Endothelial cell of hepatic sinusoid (primary cell): ENCODE data around the gene ITGB6.
"Not testable (repeated sequence)": the region's sequence is repeated elsewhere in the genome, so short reads cannot be mapped to it uniquely, and the experiment has no call there.

Experiments
- in situ Hi-C: cut with HindIII; loops from 2 replicates; pipeline ENCODE4 v1.10.0; 2017; ENCODE audit warnings: low sequenced_read_pairs

Gene ITGB6

DNA sequence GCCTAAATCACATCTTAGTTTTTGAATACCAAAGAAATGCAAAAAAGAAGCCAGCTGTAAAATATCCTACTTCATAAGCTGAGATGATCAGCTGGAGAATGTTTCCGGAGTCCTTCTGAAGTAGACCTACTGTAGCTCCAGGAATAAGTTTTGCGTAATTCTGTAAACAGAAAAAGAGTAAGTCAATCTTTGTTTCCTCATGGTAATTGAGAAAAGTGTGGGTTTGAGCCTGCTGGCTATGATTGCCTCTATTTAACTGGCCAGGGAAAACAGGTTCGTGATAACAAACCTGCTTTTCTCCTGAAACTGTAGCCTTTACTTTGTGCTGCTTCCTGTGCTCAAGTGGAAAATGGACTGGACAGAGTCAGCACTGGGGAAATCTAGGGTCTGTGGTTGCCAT is 58.2 kb downstream of the ITGB6 start:
- in situ Hi-C loops, result no loop called here

DNA sequence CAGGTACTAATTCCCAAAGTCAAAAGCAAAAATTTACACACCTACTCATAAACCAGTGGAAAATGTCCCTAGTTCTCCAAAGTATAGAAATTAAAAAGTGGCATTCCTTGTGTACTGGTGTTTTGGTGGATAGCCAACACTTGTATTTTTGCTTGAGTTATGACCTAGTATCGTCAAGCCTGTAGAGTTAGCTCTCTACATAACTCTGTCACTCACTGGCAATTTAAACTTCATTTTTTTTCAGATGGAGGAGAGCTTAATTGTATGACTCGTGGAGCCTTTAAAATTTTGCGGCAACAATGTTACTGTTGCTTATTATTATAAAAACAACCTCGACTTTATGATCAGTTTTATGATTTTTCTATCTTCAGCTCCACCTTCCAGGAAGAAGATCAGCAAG is 58.7 kb downstream of the ITGB6 start:
- in situ Hi-C loops, result no loop called here

DNA sequence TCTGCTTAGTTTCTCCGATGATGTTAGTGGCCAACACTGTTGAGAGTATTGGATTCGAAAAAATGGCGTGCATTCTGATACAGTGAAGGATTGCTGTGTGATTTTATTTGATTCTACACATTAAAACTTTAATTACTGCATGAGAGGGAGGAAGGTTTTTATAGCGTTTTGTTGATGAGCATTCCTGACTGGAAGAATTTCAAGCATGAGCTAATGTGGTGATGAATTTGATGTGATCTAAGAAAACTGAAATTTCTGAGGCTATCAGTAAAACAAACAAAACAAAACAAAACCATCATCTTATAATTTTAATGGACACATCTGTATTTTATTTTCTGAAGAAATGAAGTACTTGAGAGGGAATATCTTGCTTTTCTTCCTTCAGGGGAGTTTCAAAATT is 59.6 kb downstream of the ITGB6 start:
- in situ Hi-C loops, result no loop called here

DNA sequence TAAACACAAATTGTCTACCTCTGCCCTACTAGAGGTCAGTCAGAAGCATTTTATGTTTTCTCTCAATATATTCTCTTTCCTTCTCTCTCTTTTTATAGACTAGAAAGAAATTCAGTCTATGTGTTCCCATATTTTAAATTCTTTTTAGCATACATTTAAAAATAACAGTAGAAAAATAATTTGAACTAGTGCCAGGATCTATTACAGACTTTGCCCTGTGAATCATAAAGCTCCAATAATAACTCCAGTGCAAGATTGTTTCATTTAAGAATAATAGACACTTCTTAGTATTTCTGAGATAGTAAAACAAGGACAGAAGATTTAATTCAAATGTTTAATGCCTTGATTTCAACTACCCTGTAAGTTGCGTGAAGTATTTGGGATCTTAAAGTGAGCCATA is 60.1 kb downstream of the ITGB6 start:
- in situ Hi-C loops, result no loop called here

DNA sequence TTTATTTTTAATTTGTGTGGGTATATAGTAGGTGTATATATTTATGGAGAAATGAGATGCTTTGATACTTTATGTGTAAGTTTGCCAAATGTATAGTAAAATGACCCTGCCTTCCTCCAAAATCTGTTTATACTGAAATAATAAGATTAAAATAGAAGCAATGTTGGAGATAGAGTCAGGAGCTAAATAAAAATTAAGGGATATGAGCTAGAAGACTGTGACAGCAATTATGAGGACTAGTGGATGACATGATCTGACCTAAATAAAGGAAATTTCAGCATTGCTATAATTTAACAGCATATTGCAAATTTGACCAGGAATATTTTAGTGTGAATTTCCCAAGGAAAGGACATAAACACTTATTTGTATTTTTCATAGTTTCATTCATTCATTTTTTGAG is 60.7 kb downstream of the ITGB6 start:
- in situ Hi-C loops, result no loop called here

DNA sequence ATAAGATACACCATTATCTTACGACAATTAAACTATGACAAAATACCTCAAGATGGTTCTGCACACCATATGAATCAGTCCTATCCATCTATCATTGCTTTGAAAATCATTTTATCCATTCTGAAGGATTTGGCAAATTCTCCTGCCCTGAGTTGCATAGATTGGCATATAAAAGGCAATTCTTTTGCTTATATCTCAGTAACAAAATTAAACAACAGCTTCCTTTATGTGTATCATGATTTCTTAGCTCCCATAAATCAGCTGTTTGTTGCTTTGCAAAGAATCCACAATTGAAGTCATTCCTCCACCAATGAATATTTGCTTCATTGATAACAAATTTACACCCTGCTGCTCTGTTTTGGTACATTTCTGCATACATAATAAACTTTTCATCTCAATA is 61.7 kb downstream of the ITGB6 start:
- in situ Hi-C loops, result no loop called here

DNA sequence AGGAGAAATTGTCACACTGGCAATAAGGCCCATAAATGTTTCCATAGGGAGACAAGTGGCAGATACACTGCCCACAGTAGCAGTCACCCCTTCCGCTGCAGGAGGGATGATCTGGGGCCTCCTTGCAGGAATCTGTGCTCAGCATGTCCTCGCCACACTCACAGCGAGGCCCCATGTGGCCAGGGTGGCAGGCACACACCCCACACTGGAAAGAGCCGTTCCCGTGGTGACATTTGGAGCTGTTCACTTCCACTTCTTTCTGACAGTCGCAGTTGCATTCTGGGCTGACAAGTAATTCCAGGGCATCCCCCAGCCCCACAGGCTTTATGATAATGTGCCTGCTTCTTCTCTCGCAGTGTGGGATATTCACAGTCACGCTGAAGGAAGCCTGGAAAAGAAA is 62.6 kb downstream of the ITGB6 start:
- in situ Hi-C loops, result no loop called here

DNA sequence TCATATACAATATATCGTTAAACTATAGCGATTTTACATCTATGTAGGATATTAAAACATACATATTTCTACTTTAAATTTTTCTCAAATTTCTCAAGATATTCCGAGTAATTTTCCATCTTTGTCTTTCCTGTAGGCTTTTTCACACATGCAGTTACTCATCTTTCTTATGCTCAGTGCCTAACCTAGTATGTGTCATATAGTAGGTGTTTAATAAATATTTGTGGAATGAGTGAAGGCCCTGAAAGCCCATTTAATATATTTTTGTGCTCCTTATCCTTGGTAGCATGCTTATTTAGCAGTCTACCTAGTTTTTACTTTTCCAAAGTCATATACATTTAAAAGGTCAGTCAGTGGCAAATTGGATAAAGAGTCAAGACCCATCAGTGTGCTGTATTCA is 67.3 kb downstream of the ITGB6 start:
- in situ Hi-C loops, result no loop called here

DNA sequence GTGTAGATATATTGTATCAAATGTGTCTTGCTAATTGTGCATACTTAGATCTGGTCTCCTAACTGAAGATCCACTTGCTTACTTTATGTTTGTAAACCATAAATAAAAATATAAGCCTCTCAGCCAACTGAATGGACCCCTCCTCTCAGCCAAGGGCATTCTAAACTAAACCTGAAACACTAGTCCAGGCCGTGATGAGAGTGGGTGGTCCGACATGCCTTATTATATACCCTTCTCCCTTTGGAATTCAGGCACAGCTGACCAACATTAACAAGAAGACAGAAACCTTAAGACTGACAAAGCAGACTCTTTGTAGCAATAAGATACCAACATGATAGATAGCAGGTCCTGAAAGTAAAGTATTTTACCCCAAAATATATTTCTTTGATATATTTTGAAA is 73.3 kb downstream of the ITGB6 start:
- in situ Hi-C loops, result no loop called here

DNA sequence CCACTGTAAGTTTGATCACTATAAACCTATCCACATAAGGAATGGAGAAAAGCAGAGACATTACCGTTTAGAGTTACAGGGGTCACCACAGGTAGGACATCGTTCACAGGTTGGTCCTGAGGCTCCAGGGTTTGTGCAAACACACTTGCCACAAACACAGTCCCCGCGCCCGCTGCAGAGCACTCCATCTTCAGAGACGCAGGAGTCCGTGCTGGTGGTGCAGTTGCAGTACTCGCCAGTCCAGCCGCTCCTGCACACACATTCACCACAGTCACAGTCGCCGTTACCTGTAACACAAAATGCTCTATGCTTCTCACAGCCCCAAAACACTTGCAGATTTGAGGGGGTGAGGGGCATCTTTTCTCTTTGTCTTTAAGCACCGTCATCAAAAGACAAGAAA is 73.8 kb downstream of the ITGB6 start:
- in situ Hi-C loops, result no loop called here

DNA sequence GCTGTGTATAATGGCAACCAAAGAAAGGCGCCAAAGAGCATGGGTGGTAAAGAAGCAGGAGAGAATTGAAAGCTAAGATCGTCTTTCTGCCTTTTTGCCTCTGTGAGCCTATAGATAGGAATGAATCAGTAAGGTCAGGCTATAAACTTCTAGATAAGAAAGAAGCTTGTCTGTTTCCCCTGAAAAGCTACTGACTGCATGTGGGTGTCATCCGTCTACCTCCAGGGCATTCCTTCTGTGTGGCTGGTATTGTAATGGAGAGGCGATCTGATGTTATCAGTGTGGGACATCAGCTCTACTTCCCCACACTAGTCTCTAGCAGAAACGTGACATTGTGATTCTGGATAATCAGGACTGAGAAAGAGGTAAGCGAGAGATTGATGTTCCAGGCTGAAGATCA is 74.2 kb downstream of the ITGB6 start:
- in situ Hi-C loops, result no loop called here

DNA sequence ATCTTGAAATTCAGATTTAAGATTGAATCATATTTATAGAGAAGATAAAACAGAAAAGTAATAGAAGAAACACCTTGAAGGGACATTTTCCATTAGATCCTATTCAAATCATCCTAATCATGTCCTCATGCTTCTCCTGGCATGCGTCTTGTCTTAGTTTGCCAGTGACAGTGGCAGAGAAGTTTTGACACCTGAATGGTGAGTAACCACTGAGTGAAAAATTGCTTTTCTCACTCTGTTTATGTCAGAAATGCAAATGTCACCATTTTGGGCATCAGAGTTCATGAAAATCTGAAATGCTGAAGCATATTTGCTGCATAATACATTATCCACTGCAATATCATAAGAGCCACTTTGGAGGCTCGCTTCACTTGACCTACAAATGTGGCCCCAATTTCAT is 74.7 kb downstream of the ITGB6 start:
- in situ Hi-C loops, result no loop called here

DNA sequence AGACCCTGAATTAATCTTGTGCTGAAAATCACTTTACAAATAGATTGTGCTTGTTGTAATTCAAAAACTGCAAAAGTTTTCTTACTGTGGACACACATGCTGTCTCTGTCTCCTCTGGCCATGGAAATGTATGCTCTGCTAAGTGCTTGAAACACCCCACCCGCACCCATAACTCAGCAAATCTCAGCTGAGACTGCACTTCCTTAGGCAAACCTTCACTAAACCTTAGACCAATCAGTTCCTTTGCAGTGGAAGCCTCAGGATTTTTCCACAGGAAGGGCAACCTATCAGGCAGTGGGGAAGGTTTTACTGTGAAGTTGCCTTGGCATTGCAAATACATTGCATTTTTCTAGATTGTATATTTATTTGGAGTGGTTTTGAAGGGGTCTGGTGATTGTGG is 75.5 kb downstream of the ITGB6 start:
- in situ Hi-C loops, result no loop called here

DNA sequence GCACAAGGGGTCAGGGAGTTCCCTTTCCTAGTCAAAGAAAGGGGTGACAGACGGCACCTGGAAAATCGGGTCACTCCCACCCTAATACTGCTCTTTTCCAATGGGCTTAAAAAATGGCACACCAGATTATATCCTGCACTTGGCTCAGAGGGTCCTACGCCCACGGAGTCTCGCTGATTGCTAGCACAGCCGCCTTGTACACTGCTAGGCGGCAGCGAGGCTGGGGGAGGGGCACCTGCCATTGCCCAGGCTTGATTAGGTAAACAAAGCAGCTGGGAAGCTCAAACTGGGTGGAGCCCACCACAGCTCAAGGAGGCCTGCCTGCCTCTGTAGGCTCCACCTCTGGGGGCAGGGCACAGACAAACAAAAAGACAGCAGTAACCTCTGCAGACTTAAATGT is 85.4 kb downstream of the ITGB6 start:
- in situ Hi-C loops, result not testable (repeated sequence)

DNA sequence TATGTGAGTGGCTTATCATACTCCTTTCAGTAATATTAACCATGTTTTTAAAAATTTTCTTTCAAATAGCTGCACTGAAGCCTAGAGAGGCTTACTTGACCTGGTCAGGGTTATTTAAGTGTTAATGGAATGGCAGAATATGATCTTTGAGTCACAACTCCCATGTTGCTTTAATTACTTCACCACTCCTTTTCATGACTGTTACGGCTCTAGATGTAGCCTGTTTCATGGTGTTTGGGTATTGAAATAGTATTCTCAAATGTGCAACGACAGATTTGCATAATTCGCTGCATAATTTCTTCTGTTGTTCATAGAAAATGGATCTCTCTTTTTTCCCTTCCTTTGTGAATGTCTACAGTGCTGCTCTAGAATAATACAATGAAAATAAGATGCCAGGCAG is 86.1 kb downstream of the ITGB6 start:
- in situ Hi-C loops, result no loop called here

DNA sequence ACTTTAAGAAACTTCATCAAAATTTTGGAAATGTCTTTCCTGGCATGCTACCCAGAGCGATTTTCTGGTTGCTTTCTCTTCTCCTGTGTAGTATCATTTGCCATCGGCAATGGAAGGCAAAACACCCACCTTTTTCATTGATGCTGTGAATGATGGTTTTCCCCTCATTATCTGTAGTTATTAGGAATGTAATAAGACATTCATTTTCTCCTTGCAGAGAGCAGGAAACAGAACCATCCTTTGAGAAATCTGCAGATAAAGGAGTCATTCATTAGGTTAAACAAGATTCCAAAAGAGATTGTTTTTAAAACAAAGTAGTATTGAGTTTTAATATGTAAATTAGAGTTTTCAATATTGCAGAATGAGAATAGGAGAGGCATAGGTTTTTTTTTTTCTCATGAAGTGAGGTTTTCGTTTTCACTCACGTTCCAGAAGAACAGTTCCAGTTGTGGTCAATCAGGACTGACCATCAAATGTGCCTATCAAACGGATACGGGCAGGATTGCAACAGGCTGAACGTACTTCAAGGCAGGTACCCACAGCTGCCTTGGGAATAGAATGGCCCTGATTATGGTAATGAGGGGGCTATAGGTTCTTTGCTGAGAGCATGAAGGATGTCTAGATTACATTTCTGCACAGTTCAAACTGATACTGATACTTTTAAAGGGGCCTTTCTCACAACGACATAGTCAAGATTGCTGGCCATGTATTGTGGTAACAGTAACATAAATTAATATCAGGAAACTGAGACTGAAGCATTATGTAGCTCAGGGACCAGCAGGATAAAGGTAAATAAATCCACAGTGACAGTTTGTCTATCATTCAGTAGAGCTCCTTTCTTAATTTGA is 87.9 kb downstream of the ITGB6 start:
- in situ Hi-C loops, result no loop called here

DNA sequence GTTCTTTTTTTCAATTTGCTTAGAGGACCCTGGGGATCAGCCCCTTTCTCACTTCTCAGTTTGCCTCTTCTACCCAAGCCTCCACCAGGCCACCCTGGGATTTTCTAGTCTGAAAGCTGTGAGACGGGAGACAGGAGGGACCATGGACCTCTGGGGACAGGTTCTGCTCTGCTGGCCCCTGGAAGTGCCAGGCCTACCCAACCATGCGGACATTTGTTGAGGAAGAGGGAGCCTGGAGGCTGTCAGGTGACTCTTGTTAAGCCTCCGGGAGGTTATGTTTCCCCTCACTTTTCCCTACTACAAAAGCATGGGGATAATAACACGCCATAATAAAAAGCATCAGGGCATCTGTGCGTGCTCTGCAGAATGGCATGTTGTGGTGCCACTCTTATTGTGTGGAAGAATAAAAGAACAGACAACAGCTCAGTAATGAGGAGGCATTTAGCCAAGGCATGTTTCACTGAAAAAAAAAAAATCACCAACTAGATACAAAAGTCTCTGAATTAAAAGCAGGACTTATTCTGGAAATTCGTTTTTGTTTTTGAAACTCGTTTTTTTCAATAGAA is 89.3 kb downstream of the ITGB6 start:
- in situ Hi-C loops, result no loop called here

DNA sequence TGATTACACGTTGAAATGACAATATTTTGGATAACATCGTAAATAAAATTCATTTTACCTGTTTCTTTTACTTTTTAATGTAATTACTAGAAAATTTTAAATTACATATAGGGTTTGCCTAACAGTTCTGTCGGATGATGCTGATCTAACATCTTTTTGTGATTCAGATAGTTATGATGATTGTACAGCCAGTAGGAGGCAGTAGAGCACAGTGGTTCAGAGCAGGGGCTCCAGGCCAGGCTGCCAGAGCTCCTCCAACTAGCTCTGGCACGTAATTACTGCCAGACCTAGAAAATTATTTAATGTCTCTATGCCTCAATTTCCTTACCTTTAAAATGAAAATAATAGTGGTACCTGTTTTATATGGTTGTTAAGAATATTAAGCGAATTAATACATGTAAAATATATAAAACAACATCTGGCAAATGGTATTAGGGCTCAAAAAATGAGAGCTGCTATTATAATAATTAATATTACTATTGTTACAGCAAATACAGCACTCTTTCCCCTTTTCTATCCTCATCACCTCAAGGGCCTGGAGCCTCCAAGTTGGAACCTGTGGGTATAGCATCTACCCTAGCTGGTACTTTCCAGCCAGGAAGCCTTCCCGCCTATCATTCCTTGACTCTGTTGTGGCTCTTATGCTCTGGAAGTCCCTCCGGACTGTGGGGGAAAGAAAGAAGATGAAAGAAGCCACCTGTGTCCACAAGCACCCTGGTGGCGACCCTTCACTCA is 90.0 kb downstream of the ITGB6 start:
- in situ Hi-C loops, result loop anchor here (10.0 kb wide), 1 partner anchor 275 kb away; no protein-coding TSS in a partner anchor

DNA sequence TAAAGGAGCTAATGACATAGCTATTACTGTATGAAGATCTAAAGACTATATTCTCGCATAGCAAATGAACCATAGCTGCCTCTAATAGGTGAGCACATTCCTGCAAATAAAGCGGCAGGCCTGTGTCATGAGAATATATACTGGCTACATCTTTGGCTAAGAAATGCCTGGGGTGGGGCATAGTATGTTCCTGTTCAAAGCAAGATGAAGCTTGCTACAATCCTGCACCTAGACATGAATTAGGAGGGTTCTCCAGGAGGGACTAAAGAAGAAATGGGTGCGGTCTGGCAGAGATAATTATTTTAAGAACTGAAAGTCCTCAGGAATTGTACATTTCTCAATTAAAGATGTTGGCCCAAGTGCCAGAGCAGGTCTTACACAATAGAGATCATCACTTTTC is 90.8 kb downstream of the ITGB6 start:
- in situ Hi-C loops, result loop anchor here (10.0 kb wide), 1 partner anchor 276 kb away; no protein-coding TSS in a partner anchor

DNA sequence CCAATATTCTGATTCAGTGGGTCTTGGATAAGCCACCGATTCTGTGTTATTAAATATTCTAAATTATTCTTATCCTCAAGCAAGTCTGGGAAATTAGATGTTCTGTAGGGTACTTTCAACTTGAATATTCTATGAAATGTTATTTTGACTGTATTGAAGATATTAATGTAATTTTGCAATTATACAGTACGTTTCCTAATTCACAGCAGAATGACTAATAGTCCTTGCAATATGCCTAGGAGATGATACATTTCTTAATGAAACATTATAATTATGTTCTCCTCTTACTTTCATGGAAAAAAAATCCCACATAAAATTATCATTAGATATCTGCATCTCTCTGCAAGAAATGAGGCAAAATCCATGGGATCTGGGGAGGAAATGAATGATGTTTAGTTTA is 91.4 kb downstream of the ITGB6 start:
- in situ Hi-C loops, result loop anchor here (10.0 kb wide), 1 partner anchor 276 kb away; no protein-coding TSS in a partner anchor

DNA sequence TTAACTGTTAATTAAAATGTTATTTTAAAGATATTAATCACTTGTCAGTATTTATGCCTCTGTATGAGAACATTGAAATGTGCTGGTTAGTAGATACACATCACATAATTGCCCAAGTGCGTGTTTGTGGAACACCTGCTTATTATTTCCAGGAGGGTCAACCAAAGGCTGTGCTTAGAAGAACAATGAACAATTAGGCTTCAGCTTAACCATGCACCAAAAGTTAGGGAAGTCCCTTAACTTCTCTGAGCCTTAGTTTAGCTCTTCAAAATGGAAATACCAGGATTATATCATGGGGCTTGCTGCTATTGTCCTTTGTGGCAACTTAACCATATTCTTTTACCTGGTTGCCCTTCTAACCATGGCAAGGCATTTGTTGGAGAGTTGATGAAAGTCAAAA is 94.7 kb downstream of the ITGB6 start:
- in situ Hi-C loops, result loop anchor here (10.0 kb wide), 1 partner anchor 279 kb away; no protein-coding TSS in a partner anchor

DNA sequence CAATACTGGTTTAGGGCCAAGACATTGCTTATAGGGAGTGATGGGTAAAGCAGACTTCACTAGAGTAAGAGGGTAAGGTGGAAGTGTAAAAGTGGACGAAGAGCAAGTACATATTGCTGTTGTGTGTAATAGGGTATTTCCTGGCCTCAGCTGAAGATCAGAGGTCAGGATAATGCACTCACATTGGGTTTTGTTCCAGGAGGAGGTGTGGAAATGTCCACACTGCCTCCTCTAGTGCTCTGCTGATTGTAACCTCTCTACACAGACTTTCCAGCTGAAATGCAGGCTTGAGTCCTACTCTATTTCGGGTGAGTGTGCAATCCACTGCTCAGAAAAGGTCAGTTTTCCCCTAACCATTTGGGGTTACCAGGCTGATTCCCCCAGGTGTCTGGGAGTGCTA is 96.0 kb downstream of the ITGB6 start:
- in situ Hi-C loops, result loop anchor here (10.0 kb wide), 1 partner anchor 281 kb away; no protein-coding TSS in a partner anchor
